Stimulated activated naive B cell treated with anti-CD40 and anti-IgM and Interleukin-4, amounts not matched to agents 10 μg/mL and 1 μg/mL and 100 μg/mL, for 72 hours (primary cell): Measurements from ENCODE around the gene RPGRIP1.
"Not testable (repeated sequence)": the region's sequence is repeated elsewhere in the genome, so short reads cannot be mapped to it uniquely, and the experiment has no call there.

ENCODE experiments used
- ATAC-seq, 2 donors: fragments of 150-1000 bp; cut with Tn5 transposase; replicated peaks; 2 replicates each; pipeline ENCODE4 v1.10.0; 2021; ENCODE audit warnings: moderate library complexity in 1 of 2
- DNase-seq: peaks from one replicate; pipeline ENCODE4 v3.0.0; 2021
- H3K27ac Mint-ChIP-seq: one replicate; pipeline ENCODE4 v1.8.0; 2022; ENCODE audit warnings: mild to moderate bottlenecking, mixed read lengths
- H3K27me3 Mint-ChIP-seq, 2 donors: one replicate each; pipeline ENCODE4 v1.8.0; 2022; ENCODE audit warnings: mixed read lengths in 2 of 2
- H3K36me3 Mint-ChIP-seq, 2 donors: one replicate each; pipeline ENCODE4 v1.8.0; 2022; ENCODE audit warnings: mixed read lengths in 2 of 2, mild to moderate bottlenecking in 1 of 2
- H3K4me1 Mint-ChIP-seq, 2 donors: one replicate each; pipeline ENCODE4 v1.8.0; 2022; ENCODE audit warnings: mixed read lengths in 2 of 2, mild to moderate bottlenecking in 1 of 2
- H3K4me3 Mint-ChIP-seq, 2 donors: one replicate each; pipeline ENCODE4 v1.8.0; 2022; ENCODE audit warnings: mild to moderate bottlenecking in 2 of 2, mixed read lengths in 2 of 2, moderate library complexity in 1 of 2
- H3K9me3 Mint-ChIP-seq, 2 donors: one replicate each; pipeline ENCODE4 v1.8.0; 2022; ENCODE audit warnings: mixed read lengths in 2 of 2, mild to moderate bottlenecking in 1 of 2

RPGRIP1 gene

GRCh38 chr14:21267886-21268616 is 11.8 kb upstream of the RPGRIP1 start:
- H3K27ac Mint-ChIP-seq, result peak overlapping the region; percentile 100
- H3K36me3 Mint-ChIP-seq, result peaks cover 43 to 56% of the 10 kb centered on the region in 2 donors
- peaks cover 16 to 55% of the 10 kb centered on the region in 2 donors for H3K4me1 Mint-ChIP-seq
- DNase-seq (no peak), ATAC-seq (no peak)
- peak overlapping the region; percentile 97 to 98 for H3K4me3 Mint-ChIP-seq
- no peaks in the 10 kb centered on the region for H3K27me3 Mint-ChIP-seq
- no peaks in the 10 kb centered on the region for H3K9me3 Mint-ChIP-seq

- Mint-ChIP-seq H3K36me3 (peaks cover 40 to 49% of the 10 kb centered on the region in 2 donors), H3K9me3 (no peaks in the 10 kb centered on the region), H3K27ac (peak overlapping the region; percentile 100), H3K4me3 (peak overlapping the region; percentile 97 to 98), H3K4me1 (peaks cover 11 to 48% of the 10 kb centered on the region in 2 donors), H3K27me3 (no peaks in the 10 kb centered on the region)
- DNase-seq (no peak), ATAC-seq (no peak)
Measured at GRCh38 chr14:21268617-21269251, 11.1 kb upstream of the RPGRIP1 start.

GRCh38 chr14:21269252-21270046 is 10.4 kb upstream of the RPGRIP1 start, which contains the start of gene HNRNPC:
Gene HNRNPC (minus strand): TSS chr14:21269442. CDS start chr14:21234193, 35,249 bp downstream.
- H3K4me3 Mint-ChIP-seq, result peak within 1 kb of the TSS; percentile 97 to 98
- peaks cover 9 to 41% of the 10 kb centered on the region in 2 donors for H3K4me1 Mint-ChIP-seq
- peaks cover 37 to 42% of the 10 kb centered on the region in 2 donors for H3K36me3 Mint-ChIP-seq
- H3K9me3 Mint-ChIP-seq, result no peaks in the 10 kb centered on the region
- DNase-seq (peak; percentile 100), ATAC-seq (peak; percentile 91 to 93)
- H3K27ac Mint-ChIP-seq, result peak within 1 kb of the TSS; percentile 100
- no peaks in the 10 kb centered on the region for H3K27me3 Mint-ChIP-seq

GRCh38 chr14:21272661-21273060 is 7.2 kb upstream of the RPGRIP1 start:
- H3K9me3 Mint-ChIP-seq, DNase-seq: not testable (repeated sequence)

GRCh38 chr14:21275261-21275858 is 4.5 kb upstream of the RPGRIP1 start:
- H3K27me3 Mint-ChIP-seq, result no peaks in the 10 kb centered on the region
- H3K4me1 Mint-ChIP-seq, result peaks cover 0 to 2% of the 10 kb centered on the region in 2 donors
- H3K9me3 Mint-ChIP-seq, result no peaks in the 10 kb centered on the region
- no peak for DNase-seq
- no peak for ATAC-seq
- H3K27ac Mint-ChIP-seq, result no peak overlapping the region
- H3K36me3 Mint-ChIP-seq, result no peaks in the 10 kb centered on the region
- no peak overlapping the region for H3K4me3 Mint-ChIP-seq

More at GRCh38 chr14:21272661-21273060, 7.2 kb upstream of the RPGRIP1 start:
- ATAC-seq, H3K27me3 Mint-ChIP-seq, H3K27ac Mint-ChIP-seq, H3K4me3 Mint-ChIP-seq: not testable (repeated sequence)
- Mint-ChIP-seq H3K36me3 (peaks cover 13 to 14% of the 10 kb centered on the region in 2 donors), H3K4me1 (peaks cover 1 to 16% of the 10 kb centered on the region in 2 donors)

GRCh38 chr14:21278632-21279031 is 1.3 kb upstream of the RPGRIP1 start:
- no peaks in the 10 kb centered on the region for H3K4me1 Mint-ChIP-seq
- DNase-seq (no peak), ATAC-seq (no peak)
- no peaks in the 10 kb centered on the region for H3K27me3 Mint-ChIP-seq
- no peaks in the 10 kb centered on the region for H3K9me3 Mint-ChIP-seq
- no peaks in the 10 kb centered on the region for H3K36me3 Mint-ChIP-seq
- H3K4me3 Mint-ChIP-seq, result no peak overlapping the region
- H3K27ac Mint-ChIP-seq, result no peak overlapping the region

GRCh38 chr14:21281917-21282316 is 2.0 kb downstream of the RPGRIP1 start:
- ATAC-seq, H3K36me3 Mint-ChIP-seq, DNase-seq, H3K9me3 Mint-ChIP-seq, H3K27ac Mint-ChIP-seq, H3K27me3 Mint-ChIP-seq, H3K4me3 Mint-ChIP-seq, H3K4me1 Mint-ChIP-seq: not testable (repeated sequence)

GRCh38 chr14:21286516-21286915 is 6.6 kb downstream of the RPGRIP1 start:
- H3K36me3 Mint-ChIP-seq, H3K4me1 Mint-ChIP-seq, H3K27ac Mint-ChIP-seq, ATAC-seq, H3K27me3 Mint-ChIP-seq, H3K9me3 Mint-ChIP-seq, H3K4me3 Mint-ChIP-seq, DNase-seq: not testable (repeated sequence)

GRCh38 chr14:21287168-21287567 is 7.3 kb downstream of the RPGRIP1 start:
- H3K9me3 Mint-ChIP-seq, result no peaks in the 10 kb centered on the region
- H3K36me3 Mint-ChIP-seq, result no peaks in the 10 kb centered on the region
- DNase-seq, result no peak
- no peak for ATAC-seq
- H3K27me3 Mint-ChIP-seq, result peaks cover 0 to 5% of the 10 kb centered on the region in 2 donors
- no peaks in the 10 kb centered on the region for H3K4me1 Mint-ChIP-seq
- H3K4me3 Mint-ChIP-seq, result no peak overlapping the region
- H3K27ac Mint-ChIP-seq, result no peak overlapping the region

GRCh38 chr14:21294026-21294425 is 14.1 kb downstream of the RPGRIP1 start:
- H3K36me3 Mint-ChIP-seq, H3K4me3 Mint-ChIP-seq, H3K27ac Mint-ChIP-seq, H3K9me3 Mint-ChIP-seq, H3K27me3 Mint-ChIP-seq, H3K4me1 Mint-ChIP-seq, DNase-seq: not testable (repeated sequence)
- ATAC-seq, result peak; percentile 34 to 82

GRCh38 chr14:21298358-21298757 is 18.5 kb downstream of the RPGRIP1 start:
- Mint-ChIP-seq H3K4me3 (no peak overlapping the region), H3K27ac (no peak overlapping the region), H3K9me3 (no peaks in the 10 kb centered on the region), H3K36me3 (no peaks in the 10 kb centered on the region), H3K27me3 (no peaks in the 10 kb centered on the region), H3K4me1 (peaks cover 10 to 16% of the 10 kb centered on the region in 2 donors)
- DNase-seq (no peak), ATAC-seq (no peak)

GRCh38 chr14:21299562-21300130 is 19.8 kb downstream of the RPGRIP1 start:
- Mint-ChIP-seq H3K4me3 (peak overlapping the region in 1 of 2 donors; percentile 48), H3K4me1 (peaks cover 10 to 16% of the 10 kb centered on the region in 2 donors), H3K27ac (no peak overlapping the region), H3K27me3 (no peaks in the 10 kb centered on the region), H3K36me3 (no peaks in the 10 kb centered on the region), H3K9me3 (no peaks in the 10 kb centered on the region)
- ATAC-seq, result no peak
- no peak for DNase-seq

- Mint-ChIP-seq H3K36me3 (no peaks in the 10 kb centered on the region), H3K27me3 (no peaks in the 10 kb centered on the region), H3K9me3 (no peaks in the 10 kb centered on the region), H3K4me3 (peak overlapping the region; percentile 77 to 82), H3K27ac (peak overlapping the region; percentile 56), H3K4me1 (peaks cover 10 to 16% of the 10 kb centered on the region in 2 donors)
- peak; percentile 72 to 76 for ATAC-seq
- DNase-seq, result peak; percentile 9
Measured at GRCh38 chr14:21300892-21301291, 21.0 kb downstream of the RPGRIP1 start.
